ENCODE results near the gene PCDH9.
A peak's percentile ranks its signal among the peaks of the same experiment; 100 is the strongest.

The PCDH9 gene

GRCh38 chr13:66578305-66578704, 651.8 kb downstream of the PCDH9 start:
- DNase-seq (ENCODE audit: low read depth, low spot score), result no peak

- DNase-seq (ENCODE audit: low read depth, low spot score), result no peak
Observed at GRCh38 chr13:66577358-66577757, 652.8 kb downstream of the PCDH9 start.

DNA sequence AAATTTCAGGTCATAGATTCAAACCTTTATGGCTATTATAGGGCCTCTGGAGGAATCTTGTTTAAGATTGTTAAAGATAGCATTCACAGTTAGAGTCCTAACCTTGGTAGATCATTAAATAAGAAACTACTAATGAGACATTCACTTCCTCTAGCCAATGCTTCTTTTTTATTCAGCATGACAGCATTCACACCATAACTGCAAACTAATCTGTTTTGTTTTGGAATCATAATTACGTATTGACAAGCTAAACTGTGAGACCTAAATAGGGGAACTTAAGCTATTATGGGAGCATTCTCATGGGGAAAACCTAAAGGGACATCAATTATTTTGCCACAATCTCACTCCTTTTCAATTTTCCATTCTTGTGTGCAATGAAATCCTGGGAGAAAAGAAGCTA, 653.8 kb downstream of the PCDH9 start:
- no peak for DNase-seq (ENCODE audit: low read depth, low spot score)

DNA sequence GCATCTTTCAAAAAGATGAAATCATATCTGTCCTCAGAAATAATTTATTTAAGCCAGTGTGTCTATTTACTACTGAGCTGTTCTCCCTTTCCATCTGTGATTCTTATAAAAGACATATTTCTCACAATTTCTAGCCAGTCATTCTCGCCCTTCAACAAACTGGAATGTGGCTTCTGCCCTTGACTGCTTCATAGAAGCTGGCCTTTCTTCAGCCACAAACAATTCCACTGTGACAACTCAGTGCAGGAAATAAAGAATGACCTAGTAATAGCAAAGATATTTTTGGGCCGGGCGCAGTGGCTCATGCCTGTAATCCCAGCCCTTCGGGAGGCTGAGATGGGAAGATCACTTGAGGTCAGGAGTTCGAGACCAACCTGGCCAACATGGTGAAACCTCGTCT, 655.5 kb downstream of the PCDH9 start:
- DNase-seq (ENCODE audit: low read depth, low spot score), result peak; percentile 26

DNA sequence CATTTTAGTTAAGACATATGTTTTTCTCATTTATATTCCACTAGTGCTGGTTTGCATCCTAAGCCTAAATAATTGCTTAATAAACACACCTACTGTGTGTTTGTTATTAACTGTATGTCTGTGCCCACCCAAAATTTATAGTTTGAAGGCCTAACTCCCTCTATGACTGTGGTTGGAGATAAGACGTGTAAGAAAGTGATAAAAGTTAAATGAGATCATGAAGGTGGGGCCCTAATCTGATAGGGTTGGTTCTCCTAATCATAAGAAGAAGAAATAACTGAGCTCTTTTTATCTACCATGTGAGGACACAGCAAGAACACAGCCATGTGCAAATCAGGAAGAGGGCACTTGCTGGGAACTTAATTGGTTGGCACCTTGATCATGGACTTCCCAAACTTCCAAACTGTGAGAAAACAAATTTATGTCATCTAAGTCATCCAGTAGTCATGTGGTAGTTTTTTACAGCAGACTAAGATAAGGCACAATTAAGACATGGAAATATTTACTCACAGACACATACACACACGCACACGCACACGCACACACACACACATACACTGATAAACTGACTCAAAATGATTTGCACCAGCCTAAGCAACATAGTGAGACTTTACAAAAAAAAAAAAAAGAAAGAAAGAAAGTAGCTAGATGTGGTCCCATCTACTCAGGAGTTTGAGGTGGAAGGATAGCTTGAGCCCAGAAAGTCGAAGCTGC, 662.1 kb downstream of the PCDH9 start:
- no peak for DNase-seq (ENCODE audit: low read depth, low spot score)

GRCh38 chr13:66565279-66565678, 664.9 kb downstream of the PCDH9 start:
- DNase-seq (ENCODE audit: low read depth, low spot score), result no peak

DNA sequence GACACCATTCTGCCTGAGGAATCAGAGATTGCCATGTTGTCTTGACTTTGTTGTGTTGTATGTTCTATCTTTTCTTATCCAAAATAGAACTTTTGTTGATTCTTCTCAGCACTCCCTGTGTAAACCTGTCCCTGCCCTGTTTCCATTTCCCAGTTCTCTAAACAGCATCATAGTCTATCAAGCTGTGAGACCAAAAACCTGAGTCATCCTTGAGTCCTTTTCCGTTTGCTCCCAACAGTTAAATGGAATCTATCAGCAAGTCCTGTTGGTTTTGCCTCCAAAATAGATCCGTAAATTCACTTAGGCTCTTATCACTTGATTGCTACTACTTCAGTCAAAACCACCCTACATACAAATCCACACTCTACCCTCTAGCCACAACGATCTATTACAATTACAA, 667.1 kb downstream of the PCDH9 start:
- no peak for DNase-seq (ENCODE audit: low read depth, low spot score)

- no peak for DNase-seq (ENCODE audit: low read depth, low spot score)
Observed at GRCh38 chr13:66562054-66562453, 668.1 kb downstream of the PCDH9 start.

GRCh38 chr13:66560991-66561390, 669.1 kb downstream of the PCDH9 start:
- DNase-seq (ENCODE audit: low read depth, low spot score), result no peak

DNA sequence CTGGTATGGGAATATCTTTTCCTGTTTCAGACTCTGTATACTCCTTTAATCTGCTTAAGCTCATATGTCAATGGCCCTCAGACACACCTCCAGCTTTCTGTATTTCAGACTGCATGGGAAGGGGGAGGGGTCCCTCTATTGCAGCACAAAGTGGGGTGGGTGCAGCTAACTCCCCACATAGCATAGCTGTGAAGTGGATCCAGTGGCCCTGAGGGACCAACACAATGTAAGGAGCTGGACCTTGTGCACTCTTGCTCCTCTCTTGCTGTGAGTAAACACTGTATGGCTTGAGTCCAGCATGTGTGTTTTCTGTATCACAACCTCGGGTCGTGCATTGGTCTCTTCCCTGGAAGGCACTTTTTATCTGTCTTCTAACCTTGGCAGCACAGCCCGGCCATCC, 669.9 kb downstream of the PCDH9 start:
- no peak for DNase-seq (ENCODE audit: low read depth, low spot score)

DNA sequence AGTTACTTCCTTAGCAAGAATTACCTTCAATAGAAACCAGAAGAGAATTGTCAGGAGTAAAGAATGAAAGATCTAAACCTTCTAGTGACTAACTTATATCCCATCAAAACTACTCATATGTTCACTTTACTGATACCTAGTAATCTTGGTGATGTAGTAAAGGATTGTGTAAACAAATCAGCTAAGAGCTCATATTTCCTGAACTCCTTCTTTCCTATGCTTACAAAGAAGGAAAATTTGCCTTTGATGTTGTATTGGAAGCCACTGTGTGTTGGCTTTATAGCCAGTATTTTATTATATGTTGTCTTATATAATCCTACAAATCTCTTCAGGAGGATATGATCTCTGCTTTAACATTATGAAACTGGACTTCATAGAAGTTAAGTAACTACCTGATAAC, 671.0 kb downstream of the PCDH9 start:
- no peak for DNase-seq (ENCODE audit: low read depth, low spot score)

DNA sequence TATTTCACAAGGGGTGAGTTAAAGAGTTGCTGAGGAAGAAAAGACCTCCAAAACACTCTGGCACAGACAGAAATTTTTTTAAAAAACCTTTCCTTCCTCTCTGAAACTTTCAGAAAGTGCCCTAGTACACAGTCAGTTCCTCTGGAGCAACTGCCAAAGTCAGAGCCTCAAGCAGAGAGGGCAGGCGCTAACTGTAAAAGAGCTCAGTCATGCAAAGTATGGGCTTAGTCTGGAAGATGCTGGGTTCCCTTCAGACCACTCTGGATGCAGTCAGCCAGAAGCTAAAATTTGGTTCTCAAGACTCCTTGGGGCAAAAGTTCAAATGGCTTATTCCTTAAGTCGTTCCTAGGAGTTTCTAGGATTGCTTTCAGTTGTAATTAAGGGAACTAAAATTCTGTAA, 671.6 kb downstream of the PCDH9 start:
- peak; percentile 58 for DNase-seq (ENCODE audit: low read depth, low spot score)

DNA sequence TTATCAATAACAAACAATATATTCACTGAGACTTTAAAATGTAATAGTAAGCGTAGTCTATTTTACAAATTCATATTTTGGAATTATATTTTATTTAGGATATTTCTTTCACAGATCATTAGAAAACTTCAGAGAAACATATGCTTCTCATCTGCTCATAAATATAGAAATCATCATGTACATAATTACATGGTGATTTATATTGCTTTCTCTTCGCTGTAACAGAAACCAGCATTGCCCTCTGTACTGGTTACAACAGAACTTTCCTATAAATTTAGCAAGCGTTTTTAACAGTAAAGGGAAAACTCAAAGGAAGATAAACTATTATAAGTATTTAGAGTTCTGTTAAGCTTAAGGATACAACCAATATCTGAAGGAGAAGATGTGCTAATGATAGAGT, 672.8 kb downstream of the PCDH9 start:
- DNase-seq (ENCODE audit: low read depth, low spot score), result no peak

- no peak for DNase-seq (ENCODE audit: low read depth, low spot score)
Observed at GRCh38 chr13:66556306-66556705, 673.8 kb downstream of the PCDH9 start.

- no peak for DNase-seq (ENCODE audit: low read depth, low spot score)
Observed at GRCh38 chr13:66553391-66553790, 676.7 kb downstream of the PCDH9 start.

- DNase-seq (ENCODE audit: low read depth, low spot score), result no peak
Observed at GRCh38 chr13:66551128-66551527, 679.0 kb downstream of the PCDH9 start.

DNA sequence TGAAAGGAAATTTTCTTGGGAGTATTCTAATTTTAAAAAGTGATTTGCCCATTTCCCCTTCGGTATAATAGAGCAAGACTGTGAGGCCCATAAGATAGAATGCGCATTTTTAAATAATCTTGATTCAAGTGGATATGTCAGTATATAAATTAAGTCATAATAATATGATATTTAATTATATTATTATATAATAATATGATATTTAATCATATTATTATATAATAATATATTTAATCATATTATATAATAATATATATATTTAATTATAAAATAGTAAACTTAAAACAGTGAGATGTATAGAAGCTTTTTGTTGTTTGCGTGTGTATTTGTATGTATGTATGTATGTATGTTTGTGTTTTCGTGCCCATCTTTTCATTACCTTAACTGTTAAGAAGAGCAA, 682.5 kb downstream of the PCDH9 start:
- no peak for DNase-seq (ENCODE audit: low read depth, low spot score)

- peak; percentile 46 for DNase-seq (ENCODE audit: low read depth, low spot score)
Observed at GRCh38 chr13:66546534-66547379, 683.4 kb downstream of the PCDH9 start.

GRCh38 chr13:66543780-66544179, 686.4 kb downstream of the PCDH9 start:
- no peak for DNase-seq (ENCODE audit: low read depth, low spot score)

- peak; percentile 7 for DNase-seq (ENCODE audit: low read depth, low spot score)
Observed at GRCh38 chr13:66537417-66537816, 692.7 kb downstream of the PCDH9 start.

- no peak for DNase-seq (ENCODE audit: low read depth, low spot score)
Observed at GRCh38 chr13:66536746-66537145, 693.4 kb downstream of the PCDH9 start.

- no peak for DNase-seq (ENCODE audit: low read depth, low spot score)
Observed at GRCh38 chr13:66534561-66534960, 695.6 kb downstream of the PCDH9 start.

DNA sequence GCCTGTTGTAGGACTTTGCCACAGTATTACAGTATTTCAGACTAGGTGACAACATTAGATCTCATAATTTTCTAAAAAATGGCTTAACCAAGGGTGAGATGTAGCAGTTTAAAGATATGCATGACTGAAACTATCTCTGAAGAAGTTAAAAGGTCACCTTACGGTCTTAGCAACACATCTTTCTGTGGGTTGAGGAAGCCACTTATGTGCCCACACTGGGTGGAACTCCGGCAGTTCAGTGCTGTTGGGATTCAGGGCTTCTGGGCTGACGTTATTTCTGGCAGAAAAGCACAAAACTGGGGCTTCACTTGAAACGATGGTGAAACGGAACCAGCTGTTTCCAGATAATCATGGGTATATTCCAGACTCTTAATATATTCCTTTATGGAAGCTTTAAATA, 697.3 kb downstream of the PCDH9 start:
- DNase-seq (ENCODE audit: low read depth, low spot score), result no peak

Data from astrocyte of the hippocampus (primary cell).